ENCODE data around the gene UHMK1.

GRCh38 chr1:162561616-162562469 is 64.2 kb downstream of the UHMK1 start, which contains the start of gene UAP1:
- TF ChIP-seq, protein P1, sequence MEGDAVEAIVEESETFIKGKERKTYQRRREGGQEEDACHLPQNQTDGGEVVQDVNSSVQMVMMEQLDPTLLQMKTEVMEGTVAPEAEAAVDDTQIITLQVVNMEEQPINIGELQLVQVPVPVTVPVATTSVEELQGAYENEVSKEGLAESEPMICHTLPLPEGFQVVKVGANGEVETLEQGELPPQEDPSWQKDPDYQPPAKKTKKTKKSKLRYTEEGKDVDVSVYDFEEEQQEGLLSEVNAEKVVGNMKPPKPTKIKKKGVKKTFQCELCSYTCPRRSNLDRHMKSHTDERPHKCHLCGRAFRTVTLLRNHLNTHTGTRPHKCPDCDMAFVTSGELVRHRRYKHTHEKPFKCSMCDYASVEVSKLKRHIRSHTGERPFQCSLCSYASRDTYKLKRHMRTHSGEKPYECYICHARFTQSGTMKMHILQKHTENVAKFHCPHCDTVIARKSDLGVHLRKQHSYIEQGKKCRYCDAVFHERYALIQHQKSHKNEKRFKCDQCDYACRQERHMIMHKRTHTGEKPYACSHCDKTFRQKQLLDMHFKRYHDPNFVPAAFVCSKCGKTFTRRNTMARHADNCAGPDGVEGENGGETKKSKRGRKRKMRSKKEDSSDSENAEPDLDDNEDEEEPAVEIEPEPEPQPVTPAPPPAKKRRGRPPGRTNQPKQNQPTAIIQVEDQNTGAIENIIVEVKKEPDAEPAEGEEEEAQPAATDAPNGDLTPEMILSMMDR (IDR thresholded peaks at IDR 0.05) = peak in 1 of 6 experiments; percentile 37
- peak; percentile 49 to 95 (median 86) for TF ChIP-seq POLR2A (IDR thresholded peaks at IDR 0.05)

Data from upper lobe of left lung (tissue), 4 donors.